IMR-90 (cell line): Measurements from ENCODE around the gene PLAAT4.

Source experiments
- BHLHE40 ChIP-seq: fragments of 150-350 bp; IDR thresholded peaks from 2 replicates; pipeline ENCODE4 v1.6.1; 2016; ENCODE audit warnings: mild to moderate bottlenecking, low read depth, low read length
- CEBPB ChIP-seq: IDR thresholded peaks from 2 replicates; pipeline ENCODE4 v1.6.1; 2012; ENCODE audit warnings: low read depth, low read length, improper control_type of control experiment
- MAFK ChIP-seq: IDR thresholded peaks from 2 replicates; pipeline ENCODE4 v1.6.1; 2012; ENCODE audit warnings: low read depth, low read length, improper control_type of control experiment
- MAZ ChIP-seq: IDR thresholded peaks from 2 replicates; pipeline ENCODE4 v1.6.1; 2012; ENCODE audit warnings: low read depth, mild to moderate bottlenecking, low read length, improper control_type of control experiment, moderate library complexity, borderline replicate concordance
- MXI1 ChIP-seq: IDR thresholded peaks from 2 replicates; pipeline ENCODE4 v1.6.1; 2012; ENCODE audit warnings: low read depth, mild to moderate bottlenecking, low read length, moderate library complexity, borderline replicate concordance
- POLR2A ChIP-seq: IDR thresholded peaks from 2 replicates; pipeline ENCODE4 v1.6.1; 2012; ENCODE audit warnings: mild to moderate bottlenecking, low read depth, low read length
- RAD21 ChIP-seq: IDR thresholded peaks from 2 replicates; pipeline ENCODE4 v1.6.1; 2012; ENCODE audit warnings: low read length, improper control_type of control experiment
- RCOR1 ChIP-seq: IDR thresholded peaks from 2 replicates; pipeline ENCODE4 v1.6.1; 2012; ENCODE audit warnings: mild to moderate bottlenecking, low read length, improper control_type of control experiment; ENCODE audit not compliant: insufficient replicate concordance
- SMC3 ChIP-seq: fragments of 150-350 bp; IDR thresholded peaks from 2 replicates; pipeline ENCODE4 v1.6.1; 2016; ENCODE audit warnings: low read depth, mild to moderate bottlenecking, antibody characterized with exemption, low read length, moderate library complexity
- TF ChIP-seq, protein P1 (sequence below): conservative IDR thresholded peaks from 2 replicates; pipeline ENCODE4 v1.5.1; 2012; ENCODE audit warnings: mild to moderate bottlenecking, low read depth, low read length, improper control_type of control experiment
- TF ChIP-seq, protein P2 (sequence below): fragments of 150-350 bp; IDR thresholded peaks from 2 replicates; pipeline ENCODE4 v1.6.1; 2017; ENCODE audit warnings: mild to moderate bottlenecking, antibody characterized with exemption, low read length, low read depth
- TF ChIP-seq, protein P3 (sequence below): fragments of 150-350 bp; IDR thresholded peaks from 2 replicates; pipeline ENCODE4 v1.6.1; 2016; ENCODE audit warnings: low read depth, mild to moderate bottlenecking, low read length, moderate library complexity, borderline replicate concordance

DNA sequence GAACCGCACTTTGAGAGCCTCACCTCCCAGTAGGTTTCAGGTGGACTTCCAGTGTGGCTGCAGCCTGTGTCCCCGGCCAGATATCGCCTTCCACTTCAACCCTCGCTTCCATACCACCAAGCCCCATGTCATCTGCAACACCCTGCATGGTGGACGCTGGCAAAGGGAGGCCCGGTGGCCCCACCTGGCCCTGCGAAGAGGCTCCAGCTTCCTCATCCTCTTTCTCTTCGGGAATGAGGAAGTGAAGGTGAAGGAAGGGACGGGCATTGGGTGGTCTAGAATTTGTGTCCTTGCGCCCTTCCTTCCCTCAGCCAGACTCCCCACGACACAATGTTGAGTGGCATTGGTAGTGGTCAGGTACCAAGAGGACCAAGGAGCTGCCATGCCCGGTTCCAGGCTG, 27.9 kb upstream of the PLAAT4 start:
- TF ChIP-seq, protein P1, sequence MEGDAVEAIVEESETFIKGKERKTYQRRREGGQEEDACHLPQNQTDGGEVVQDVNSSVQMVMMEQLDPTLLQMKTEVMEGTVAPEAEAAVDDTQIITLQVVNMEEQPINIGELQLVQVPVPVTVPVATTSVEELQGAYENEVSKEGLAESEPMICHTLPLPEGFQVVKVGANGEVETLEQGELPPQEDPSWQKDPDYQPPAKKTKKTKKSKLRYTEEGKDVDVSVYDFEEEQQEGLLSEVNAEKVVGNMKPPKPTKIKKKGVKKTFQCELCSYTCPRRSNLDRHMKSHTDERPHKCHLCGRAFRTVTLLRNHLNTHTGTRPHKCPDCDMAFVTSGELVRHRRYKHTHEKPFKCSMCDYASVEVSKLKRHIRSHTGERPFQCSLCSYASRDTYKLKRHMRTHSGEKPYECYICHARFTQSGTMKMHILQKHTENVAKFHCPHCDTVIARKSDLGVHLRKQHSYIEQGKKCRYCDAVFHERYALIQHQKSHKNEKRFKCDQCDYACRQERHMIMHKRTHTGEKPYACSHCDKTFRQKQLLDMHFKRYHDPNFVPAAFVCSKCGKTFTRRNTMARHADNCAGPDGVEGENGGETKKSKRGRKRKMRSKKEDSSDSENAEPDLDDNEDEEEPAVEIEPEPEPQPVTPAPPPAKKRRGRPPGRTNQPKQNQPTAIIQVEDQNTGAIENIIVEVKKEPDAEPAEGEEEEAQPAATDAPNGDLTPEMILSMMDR, result no peak
- no peak for TF ChIP-seq MAFK
- TF ChIP-seq BHLHE40, result no peak
- TF ChIP-seq POLR2A, result no peak
- no peak for TF ChIP-seq SMC3
- no peak for TF ChIP-seq CEBPB
- TF ChIP-seq, protein P2, sequence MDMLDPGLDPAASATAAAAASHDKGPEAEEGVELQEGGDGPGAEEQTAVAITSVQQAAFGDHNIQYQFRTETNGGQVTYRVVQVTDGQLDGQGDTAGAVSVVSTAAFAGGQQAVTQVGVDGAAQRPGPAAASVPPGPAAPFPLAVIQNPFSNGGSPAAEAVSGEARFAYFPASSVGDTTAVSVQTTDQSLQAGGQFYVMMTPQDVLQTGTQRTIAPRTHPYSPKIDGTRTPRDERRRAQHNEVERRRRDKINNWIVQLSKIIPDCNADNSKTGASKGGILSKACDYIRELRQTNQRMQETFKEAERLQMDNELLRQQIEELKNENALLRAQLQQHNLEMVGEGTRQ, result no peak
- no peak for TF ChIP-seq RCOR1
- TF ChIP-seq MAZ, result no peak
- TF ChIP-seq, protein P3, sequence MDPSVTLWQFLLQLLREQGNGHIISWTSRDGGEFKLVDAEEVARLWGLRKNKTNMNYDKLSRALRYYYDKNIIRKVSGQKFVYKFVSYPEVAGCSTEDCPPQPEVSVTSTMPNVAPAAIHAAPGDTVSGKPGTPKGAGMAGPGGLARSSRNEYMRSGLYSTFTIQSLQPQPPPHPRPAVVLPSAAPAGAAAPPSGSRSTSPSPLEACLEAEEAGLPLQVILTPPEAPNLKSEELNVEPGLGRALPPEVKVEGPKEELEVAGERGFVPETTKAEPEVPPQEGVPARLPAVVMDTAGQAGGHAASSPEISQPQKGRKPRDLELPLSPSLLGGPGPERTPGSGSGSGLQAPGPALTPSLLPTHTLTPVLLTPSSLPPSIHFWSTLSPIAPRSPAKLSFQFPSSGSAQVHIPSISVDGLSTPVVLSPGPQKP, result no peak
- no peak for TF ChIP-seq MXI1
- TF ChIP-seq RAD21, result no peak
